Measurements from ENCODE around the gene PLAAT4. TPM values are rescaled to one million over a fixed set of nuclear protein-coding genes. Genes with fewer than 3 reads are reported as not detected.
"Not testable (repeated sequence)": the region's sequence is repeated elsewhere in the genome, so short reads cannot be mapped to it uniquely, and the experiment has no call there.

PLAAT4 gene
- polyA plus RNA-seq, 5 donors, result 6.2 to 10.9 (median 7.7) TPM

- no peak for DNase-seq
Measured at GRCh38 chr11:63508745-63509144, 27.9 kb upstream of the PLAAT4 start.

- no peak for DNase-seq
Measured at GRCh38 chr11:63510360-63511047, 26.1 kb upstream of the PLAAT4 start.

DNA sequence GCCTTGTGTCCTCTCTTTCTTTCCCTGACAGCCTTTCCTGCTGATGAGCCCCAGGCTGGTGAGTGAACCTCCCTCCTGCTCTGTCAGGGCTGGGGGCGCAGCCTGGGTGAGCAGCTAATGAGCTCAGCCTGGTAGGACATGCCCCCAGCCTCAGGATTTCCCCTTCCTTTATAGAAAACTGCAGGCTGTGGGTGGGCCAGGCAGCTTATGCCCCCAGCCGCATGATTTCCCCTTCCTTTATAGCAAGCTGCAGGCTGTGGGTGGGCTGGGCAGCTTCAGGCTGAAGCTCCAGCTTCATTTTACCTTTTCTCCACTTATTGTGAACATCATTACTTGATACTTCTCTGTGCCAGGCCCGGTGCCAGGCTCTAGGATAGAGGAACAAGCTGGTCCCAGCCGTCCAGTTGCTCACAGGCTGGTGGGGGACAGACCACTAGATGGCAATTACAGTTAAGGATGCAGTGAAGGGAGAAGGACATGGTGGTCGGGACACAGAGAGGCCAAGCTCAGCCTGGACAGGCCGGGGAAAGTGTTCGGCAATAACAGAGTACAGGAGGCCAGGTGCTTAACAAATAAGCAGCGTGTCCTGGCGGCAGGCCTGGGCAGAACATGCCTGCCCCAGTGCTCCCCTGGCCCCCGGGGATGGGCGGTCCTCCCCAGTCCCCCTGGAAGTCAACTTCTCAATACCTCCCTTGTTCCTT is 25.4 kb upstream of the PLAAT4 start:
- DNase-seq, result no peak

DNA sequence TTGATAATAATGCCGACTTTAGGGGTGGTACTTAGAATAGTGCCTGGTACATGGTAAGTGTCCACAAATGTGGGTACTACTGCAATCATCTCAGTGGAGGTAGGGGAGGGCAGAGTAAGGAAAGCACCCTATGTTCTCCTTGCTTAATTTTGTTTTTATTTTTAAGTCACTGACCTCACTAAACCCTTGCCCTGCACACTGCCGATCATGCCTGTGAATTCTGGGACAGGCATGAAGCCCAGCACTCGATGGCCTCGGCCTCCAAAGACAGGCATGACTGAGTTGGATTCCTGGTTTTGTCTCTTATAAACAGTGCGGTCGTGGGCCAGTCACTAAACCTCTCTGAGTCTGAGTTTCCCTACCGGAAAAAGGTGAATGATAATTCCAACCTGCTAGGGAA is 23.8 kb upstream of the PLAAT4 start:
- no peak for DNase-seq

GRCh38 chr11:63516109-63516508 is 20.5 kb upstream of the PLAAT4 start:
- DNase-seq, result no peak

- no peak for DNase-seq
Measured at GRCh38 chr11:63517156-63517555, 19.5 kb upstream of the PLAAT4 start.

- DNase-seq, result no peak
Measured at GRCh38 chr11:63518548-63518947, 18.1 kb upstream of the PLAAT4 start.

GRCh38 chr11:63520606-63521170 is 15.9 kb upstream of the PLAAT4 start:
- DNase-seq, result no peak

GRCh38 chr11:63521896-63522295 is 14.7 kb upstream of the PLAAT4 start:
- no peak for DNase-seq

- DNase-seq, result no peak
Measured at GRCh38 chr11:63523151-63523550, 13.5 kb upstream of the PLAAT4 start.

DNA sequence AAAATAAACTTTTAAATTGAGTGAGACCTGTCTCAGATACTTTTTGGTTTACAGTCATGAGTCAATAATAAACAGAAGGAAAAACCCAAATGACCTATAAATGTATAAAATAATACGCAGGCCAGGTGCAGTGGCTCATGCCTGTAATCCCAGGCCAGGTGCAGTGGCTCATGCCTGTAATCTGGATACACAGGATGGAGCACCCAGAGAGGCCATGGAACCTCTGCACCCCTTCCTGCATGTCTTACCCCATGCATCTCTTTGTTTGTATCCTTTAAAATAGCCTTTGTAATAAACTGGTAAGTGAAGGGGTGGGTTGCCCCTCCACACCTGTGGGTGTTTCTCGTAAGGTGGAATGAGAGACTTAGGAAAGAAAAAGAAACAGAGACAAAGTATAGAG is 8.9 kb upstream of the PLAAT4 start:
- DNase-seq, result no peak

DNA sequence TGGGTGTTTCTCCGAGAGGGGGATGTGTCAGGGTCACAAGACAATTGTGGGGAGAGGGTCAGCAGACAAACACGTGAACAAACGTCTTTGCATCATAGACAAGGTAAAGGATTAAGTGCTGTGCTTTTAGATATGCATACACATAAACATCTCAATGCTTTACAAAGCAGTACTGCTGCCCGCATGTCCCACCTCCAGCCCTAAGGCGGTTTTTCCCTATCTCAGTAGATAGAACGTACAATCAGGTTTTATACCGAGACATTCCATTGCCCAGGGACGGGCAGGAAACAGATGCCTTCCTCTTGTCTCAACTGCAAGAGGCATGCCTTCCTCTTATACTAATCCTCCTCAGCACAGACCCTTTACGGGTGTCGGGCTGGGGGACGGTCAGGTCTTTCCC is 8.5 kb upstream of the PLAAT4 start:
- DNase-seq, result not testable (repeated sequence)

DNA sequence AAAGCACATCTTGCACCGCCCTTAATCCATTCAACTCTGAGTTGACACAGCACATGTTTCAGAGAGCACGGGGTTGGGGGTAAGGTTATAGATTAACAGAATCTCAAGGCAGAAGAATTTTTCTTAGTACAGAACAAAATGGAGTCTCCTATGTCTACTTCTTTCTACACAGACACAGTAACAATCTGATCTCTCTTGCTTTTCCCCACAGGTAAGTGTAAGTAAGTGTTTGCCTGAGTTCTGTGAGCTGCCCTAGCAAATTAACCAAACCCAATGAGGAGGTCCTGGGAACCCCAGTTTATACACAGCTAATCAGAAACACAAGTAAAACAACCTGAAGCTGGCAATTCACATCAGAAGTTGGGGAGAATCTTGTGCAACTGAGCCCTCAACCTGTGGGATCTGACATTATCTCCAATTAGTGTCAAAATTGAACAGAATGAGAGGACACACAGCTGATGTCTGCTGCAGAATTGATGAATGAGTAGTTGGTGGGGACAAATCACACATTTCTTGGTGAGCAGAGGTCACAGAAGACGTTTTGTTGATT is 7.8 kb upstream of the PLAAT4 start:
- not testable (repeated sequence) for DNase-seq

GRCh38 chr11:63529373-63529772 is 7.2 kb upstream of the PLAAT4 start:
- DNase-seq, result not testable (repeated sequence)

- no peak for DNase-seq
Measured at GRCh38 chr11:63530021-63530420, 6.6 kb upstream of the PLAAT4 start.

- peak in 1 of 2 donors; percentile 35 for DNase-seq
Measured at GRCh38 chr11:63531074-63531792, 5.4 kb upstream of the PLAAT4 start.

GRCh38 chr11:63532117-63532516 is 4.5 kb upstream of the PLAAT4 start:
- no peak for DNase-seq

GRCh38 chr11:63532799-63533475 is 3.7 kb upstream of the PLAAT4 start:
- DNase-seq, result no peak

- no peak for DNase-seq
Measured at GRCh38 chr11:63534076-63534475, 2.5 kb upstream of the PLAAT4 start.

DNA sequence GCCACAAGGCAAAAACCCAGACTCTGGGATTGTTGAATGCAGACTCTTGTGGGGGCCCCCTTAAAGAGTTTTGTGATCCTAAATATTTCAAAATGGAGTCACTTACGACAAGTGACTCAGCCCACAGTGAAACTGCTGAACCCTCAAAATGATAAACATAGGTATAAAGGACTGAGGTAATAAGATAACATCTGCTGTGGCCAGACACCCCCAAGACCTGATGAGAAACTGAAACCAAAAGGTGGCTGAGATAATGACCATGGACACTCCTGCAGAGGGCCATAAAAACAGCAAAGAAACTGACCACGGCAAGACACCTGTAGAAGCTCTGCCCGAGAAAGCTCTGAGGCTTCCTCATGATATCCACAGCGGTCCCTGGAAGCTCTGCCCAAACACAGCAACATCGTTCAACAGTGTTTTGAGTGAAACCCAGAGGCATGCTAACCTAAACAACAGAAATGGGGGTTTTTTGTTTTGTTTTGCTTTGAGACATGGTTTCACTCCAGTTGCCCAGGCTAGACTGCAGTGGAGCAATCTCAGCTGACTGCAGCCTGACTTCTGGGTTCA is 1.6 kb upstream of the PLAAT4 start:
- DNase-seq, result no peak

- no peak for DNase-seq
Measured at GRCh38 chr11:63535734-63536133, 874 bp upstream of the PLAAT4 start.
